GM23248 (cell line): Measurements from ENCODE around the gene S100A11. TPM values are rescaled to one million over a fixed set of nuclear protein-coding genes. Genes with fewer than 3 reads are reported as not detected.

ENCODE experiments used
- DNase-seq: peaks from one replicate; pipeline ENCODE4 v3.0.0-alpha.2; 2015
- H2AFZ ChIP-seq: fragments of 200-600 bp; sonication (generic); 2 replicates; pipeline ENCODE4 v1.6.1; 2016; ENCODE audit warnings: antibody characterized with exemption
- H3F3A ChIP-seq: fragments of 200-600 bp; sonication (generic); 2 replicates; pipeline ENCODE4 v1.6.1; 2016; ENCODE audit warnings: mild to moderate bottlenecking, antibody characterized with exemption, mixed run types; ENCODE audit not compliant: insufficient read depth
- H3K27ac ChIP-seq: fragments of 200-600 bp; sonication (generic); 2 replicates; pipeline ENCODE4 v1.5.1; 2016; ENCODE audit warnings: mild to moderate bottlenecking
- H3K27me3 ChIP-seq: fragments of 200-600 bp; sonication (generic); replicated peaks from 2 replicates; pipeline ENCODE4 v1.6.1; 2016; ENCODE audit warnings: mild to moderate bottlenecking; ENCODE audit not compliant: insufficient read depth
- H3K36me3 ChIP-seq: fragments of 200-600 bp; sonication (generic); 2 replicates; pipeline ENCODE4 v1.6.1; 2016; ENCODE audit warnings: low read depth, mild to moderate bottlenecking
- H3K4me1 ChIP-seq: fragments of 200-600 bp; sonication (generic); 2 replicates; pipeline ENCODE4 v1.6.1; 2016; ENCODE audit warnings: mild to moderate bottlenecking; ENCODE audit not compliant: insufficient read depth
- H3K4me2 ChIP-seq: fragments of 200-600 bp; sonication (generic); one replicate; pipeline ENCODE4 v1.6.1; 2016; ENCODE audit warnings: mild to moderate bottlenecking; ENCODE audit not compliant: unreplicated experiment
- H3K4me3 ChIP-seq: fragments of 200-600 bp; sonication (generic); 2 replicates; pipeline ENCODE4 v1.5.1; 2016; ENCODE audit warnings: mild to moderate bottlenecking
- H3K79me2 ChIP-seq: fragments of 200-600 bp; sonication (generic); 2 replicates; pipeline ENCODE4 v1.6.1; 2016; ENCODE audit warnings: mild to moderate bottlenecking; ENCODE audit not compliant: insufficient read depth
- H3K9ac ChIP-seq: fragments of 200-600 bp; sonication (generic); 2 replicates; pipeline ENCODE4 v1.6.1; 2016; ENCODE audit warnings: mild to moderate bottlenecking
- H3K9me2 ChIP-seq: fragments of 200-600 bp; sonication (generic); 2 replicates; pipeline ENCODE4 v1.6.1; 2016; ENCODE audit warnings: mixed run types, mild to moderate bottlenecking, moderate library complexity; ENCODE audit not compliant: insufficient read depth
- H3K9me3 ChIP-seq: fragments of 200-600 bp; sonication (generic); one replicate; pipeline ENCODE4 v1.6.1; 2017; ENCODE audit warnings: low read depth
- H4K20me1 ChIP-seq: fragments of 200-600 bp; sonication (generic); 2 replicates; pipeline ENCODE4 v1.6.0; 2016; ENCODE audit not compliant: insufficient read depth
- EZH2 ChIP-seq: fragments of 200-600 bp; sonication (generic); IDR thresholded peaks from 2 replicates; pipeline ENCODE4 v1.6.1; 2018; ENCODE audit warnings: antibody characterized with exemption, mild to moderate bottlenecking; ENCODE audit not compliant: insufficient read depth, poor library complexity, severe bottlenecking
- EZH2phosphoT487 ChIP-seq: fragments of 200-600 bp; sonication (generic); IDR thresholded peaks from 2 replicates; pipeline ENCODE4 v1.6.1; 2018; ENCODE audit warnings: antibody characterized with exemption, moderate library complexity, mild to moderate bottlenecking, low read depth; ENCODE audit not compliant: insufficient read depth
- WGBS, 2 experiments: methylation state at CpG; one replicate each; pipeline ENCODE4 v1.1.6; 2015 to 2017; ENCODE audit warnings: low lambda C conversion rate in 2 of 2, low coverage in 1 of 2; ENCODE audit errors: missing lambda C conversion rate in 2 of 2; 5-methylcytosine and 5-hydroxymethylcytosine counted together
- in situ Hi-C: fragments of 300-500 bp; cut with MboI; formaldehyde crosslinking; loops from 2 replicates; pipeline ENCODE4 v1.15.0; 2020
- polyA plus RNA-seq: library from polyadenylated mRNA; unstranded; fragments of >200 nt; fragmentation: Nextera tagmentation; extraction: Ambion mirVana; gene quantifications from 2 replicates; pipeline ENCODE4 v1.2.1, GENCODE V29; 2016
- total RNA-seq: library from RNA; depleted of rRNA; stranded (reverse); fragments of >200 nt; shearing (Covaris generic); gene quantifications from 2 replicates; pipeline ENCODE4 v1.2.3, GENCODE V29; 2014

S100A11 gene
- total and polyA plus RNA-seq, 2 experiments from 2014 or later = 612 to 4,052 TPM

DNA sequence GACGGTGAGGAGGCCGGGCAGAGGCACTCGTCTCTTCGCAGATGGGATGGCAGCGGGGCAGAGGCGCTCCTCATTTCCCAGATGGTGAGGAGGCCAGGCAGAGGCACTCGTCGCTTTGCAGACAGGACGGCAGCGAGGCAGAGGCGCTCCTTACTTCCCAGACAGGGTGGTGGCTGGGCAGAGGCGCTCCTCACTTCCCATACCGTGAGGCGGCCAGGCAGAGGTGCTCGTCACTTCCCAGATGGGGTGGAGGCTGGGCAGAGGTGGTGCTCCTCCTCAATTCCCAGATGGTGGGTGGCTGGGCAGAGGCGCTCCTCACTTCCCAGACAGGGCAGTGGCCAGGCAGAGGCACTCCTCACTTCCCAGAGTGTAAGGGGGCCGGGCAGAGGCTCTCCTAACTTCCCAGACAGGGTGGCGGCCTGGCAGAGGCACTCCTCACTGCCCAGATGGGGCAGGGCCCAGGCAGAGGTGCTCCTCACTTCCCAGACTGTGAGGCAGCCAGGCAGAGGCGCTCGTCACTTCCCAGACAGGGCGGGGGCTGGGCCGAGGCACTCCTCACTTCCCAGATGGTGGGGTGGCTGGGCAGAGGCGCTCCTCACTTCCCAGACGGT is 42.1 kb upstream of the S100A11 start:
- no peaks in the 10 kb centered on the region for H3K79me2 ChIP-seq
- peaks cover 28% of the 10 kb centered on the region for H3K27me3 ChIP-seq
- WGBS, 2 experiments = 70 to 73% methylated on average over 21 to 22 of the region's 24 CpGs
- no peak overlapping the region for H2AFZ ChIP-seq
- no peaks in the 10 kb centered on the region for H3K36me3 ChIP-seq
- in situ Hi-C loops = no loop called here
- TF ChIP-seq EZH2phosphoT487 (no peak), EZH2 (no peak)
- no peak overlapping the region for H3K4me3 ChIP-seq
- no peak for DNase-seq
- no peaks in the 10 kb centered on the region for H3F3A ChIP-seq
- no peaks in the 10 kb centered on the region for H3K9me2 ChIP-seq
- H4K20me1 ChIP-seq = no peaks in the 10 kb centered on the region
- H3K9ac ChIP-seq = no peak overlapping the region
- no peak overlapping the region for H3K27ac ChIP-seq
- H3K4me2 ChIP-seq = no peak overlapping the region
- no peaks in the 10 kb centered on the region for H3K4me1 ChIP-seq
- H3K9me3 ChIP-seq = no peaks in the 10 kb centered on the region

DNA sequence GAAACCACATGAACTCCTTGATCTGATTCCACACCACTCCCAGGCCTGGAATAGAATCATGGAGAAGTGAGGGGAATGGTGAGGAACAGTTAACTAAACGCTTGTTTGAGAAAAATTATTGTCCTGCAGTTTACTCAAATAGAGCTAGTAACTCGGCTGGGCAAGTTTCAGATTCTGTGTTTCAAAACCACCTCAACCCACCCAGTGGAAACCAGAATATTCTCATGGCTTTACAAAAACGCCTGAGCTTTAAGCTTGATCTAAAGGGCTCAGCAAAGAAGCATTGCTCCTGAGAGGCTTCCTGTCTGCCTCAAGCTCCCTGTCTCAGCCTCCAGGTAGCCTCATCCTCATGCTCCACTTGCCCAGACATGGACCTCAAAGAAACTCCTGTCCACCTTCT is 35.5 kb upstream of the S100A11 start:
- H4K20me1 ChIP-seq = no peaks in the 10 kb centered on the region
- peaks cover 42% of the 10 kb centered on the region for H3K27me3 ChIP-seq
- H3K9me2 ChIP-seq = no peaks in the 10 kb centered on the region
- in situ Hi-C loops = no loop called here
- no peaks in the 10 kb centered on the region for H3K79me2 ChIP-seq
- 16 to 20% methylated on average over 3 of the region's 3 CpGs for WGBS, 2 experiments
- DNase-seq = no peak
- no peak overlapping the region for H3K27ac ChIP-seq
- H3K36me3 ChIP-seq = no peaks in the 10 kb centered on the region
- H2AFZ ChIP-seq = no peak overlapping the region
- TF ChIP-seq EZH2 (no peak), EZH2phosphoT487 (no peak)
- H3K4me2 ChIP-seq = no peak overlapping the region
- no peak overlapping the region for H3K4me3 ChIP-seq
- H3K9me3 ChIP-seq = no peaks in the 10 kb centered on the region
- H3K4me1 ChIP-seq = no peaks in the 10 kb centered on the region
- no peak overlapping the region for H3K9ac ChIP-seq
- no peaks in the 10 kb centered on the region for H3F3A ChIP-seq

DNA sequence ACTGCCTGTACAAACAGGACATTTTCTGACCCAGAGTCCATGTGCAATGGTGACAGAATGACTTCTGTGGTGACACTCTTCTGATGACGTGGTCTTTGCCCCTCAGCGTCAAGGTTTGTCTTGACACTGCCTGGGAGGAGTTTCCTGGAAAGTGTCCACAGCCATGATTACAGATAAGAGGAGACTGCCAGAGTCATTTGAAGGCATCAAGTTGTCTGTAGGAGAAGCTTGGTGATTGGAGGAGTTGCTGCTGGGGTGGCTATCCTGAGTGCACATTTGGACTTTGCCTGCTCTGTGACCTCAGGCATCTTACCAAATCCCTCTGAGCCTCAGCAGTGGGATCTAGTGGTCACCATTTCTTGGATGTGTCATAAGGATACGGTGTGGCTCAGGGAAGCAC is 34.3 kb upstream of the S100A11 start:
- Histone ChIP-seq H3K4me3 (no peak overlapping the region), H3K27me3 (peaks cover 36% of the 10 kb centered on the region), H3K79me2 (no peaks in the 10 kb centered on the region), H3F3A (no peaks in the 10 kb centered on the region), H4K20me1 (no peaks in the 10 kb centered on the region), H3K4me1 (no peaks in the 10 kb centered on the region), H3K9me2 (no peaks in the 10 kb centered on the region), H2AFZ (no peak overlapping the region), H3K36me3 (no peaks in the 10 kb centered on the region), H3K4me2 (no peak overlapping the region), H3K9me3 (no peaks in the 10 kb centered on the region), H3K9ac (no peak overlapping the region), H3K27ac (no peak overlapping the region)
- no peak for TF ChIP-seq EZH2phosphoT487
- TF ChIP-seq EZH2 = no peak
- 25 to 28% methylated on average over 3 of the region's 3 CpGs for WGBS, 2 experiments
- DNase-seq = no peak
- in situ Hi-C loops = no loop called here

GRCh38 chr1:152067929-152068328 is 31.1 kb upstream of the S100A11 start:
- H3K4me2 ChIP-seq = no peak overlapping the region
- no peaks in the 10 kb centered on the region for H3K36me3 ChIP-seq
- no peak overlapping the region for H3K9ac ChIP-seq
- in situ Hi-C loops = loop anchor here (10.0 kb wide), 1 partner anchor 387 kb away; no protein-coding TSS in a partner anchor
- H4K20me1 ChIP-seq = no peaks in the 10 kb centered on the region
- no peaks in the 10 kb centered on the region for H3K79me2 ChIP-seq
- no peak for TF ChIP-seq EZH2
- TF ChIP-seq EZH2phosphoT487 = no peak
- H3K9me3 ChIP-seq = no peaks in the 10 kb centered on the region
- peaks cover 29% of the 10 kb centered on the region for H3K27me3 ChIP-seq
- DNase-seq = no peak
- H2AFZ ChIP-seq = no peak overlapping the region
- 65 to 78% methylated on average over 1 of the region's 1 CpG for WGBS, 2 experiments
- H3K4me3 ChIP-seq = no peak overlapping the region
- H3F3A ChIP-seq = no peaks in the 10 kb centered on the region
- H3K9me2 ChIP-seq = no peaks in the 10 kb centered on the region
- H3K27ac ChIP-seq = no peak overlapping the region
- no peaks in the 10 kb centered on the region for H3K4me1 ChIP-seq

DNA sequence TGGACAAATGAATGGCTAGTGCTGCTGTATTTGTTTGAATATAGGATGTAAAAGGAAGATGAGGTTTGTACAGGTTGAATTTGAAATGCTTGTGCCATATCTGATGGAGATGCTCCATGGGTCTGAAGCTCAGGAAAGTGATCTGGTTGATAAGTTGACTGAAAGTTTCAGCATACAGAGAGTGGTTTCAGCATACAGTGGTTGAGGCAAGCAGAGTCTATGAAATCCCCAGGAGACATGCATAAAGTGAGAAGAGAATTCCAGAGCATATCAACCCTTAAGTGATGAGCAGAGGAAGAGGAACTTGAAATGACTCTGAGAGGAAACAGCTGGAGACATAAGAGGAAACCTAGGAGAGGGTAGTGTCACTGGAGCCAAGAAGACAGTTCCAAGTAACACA is 30.3 kb upstream of the S100A11 start:
- no peaks in the 10 kb centered on the region for H3K9me2 ChIP-seq
- TF ChIP-seq EZH2 = no peak
- no peak for TF ChIP-seq EZH2phosphoT487
- no peaks in the 10 kb centered on the region for H4K20me1 ChIP-seq
- H3K4me3 ChIP-seq = no peak overlapping the region
- H3K79me2 ChIP-seq = no peaks in the 10 kb centered on the region
- in situ Hi-C loops = loop anchor here (10.0 kb wide), 1 partner anchor 388 kb away; no protein-coding TSS in a partner anchor
- no peak overlapping the region for H2AFZ ChIP-seq
- no peak overlapping the region for H3K9ac ChIP-seq
- DNase-seq = no peak
- H3K4me1 ChIP-seq = no peaks in the 10 kb centered on the region
- peaks cover 26% of the 10 kb centered on the region for H3K27me3 ChIP-seq
- H3K9me3 ChIP-seq = no peaks in the 10 kb centered on the region
- no peaks in the 10 kb centered on the region for H3K36me3 ChIP-seq
- H3K4me2 ChIP-seq = no peak overlapping the region
- H3F3A ChIP-seq = no peaks in the 10 kb centered on the region
- no peak overlapping the region for H3K27ac ChIP-seq
